Stimulated activated CD8-positive, alpha-beta memory T cell treated with anti-CD3 and anti-CD28 coated beads, Interleukin-4, amount 100 ng/mL, for 48 hours (primary cell): Measurements from ENCODE around the gene ZNF398.

Experiments
- DNase-seq: peaks from one replicate; pipeline ENCODE4 v3.0.0-alpha.2; 2020

ZNF398 gene

DNA sequence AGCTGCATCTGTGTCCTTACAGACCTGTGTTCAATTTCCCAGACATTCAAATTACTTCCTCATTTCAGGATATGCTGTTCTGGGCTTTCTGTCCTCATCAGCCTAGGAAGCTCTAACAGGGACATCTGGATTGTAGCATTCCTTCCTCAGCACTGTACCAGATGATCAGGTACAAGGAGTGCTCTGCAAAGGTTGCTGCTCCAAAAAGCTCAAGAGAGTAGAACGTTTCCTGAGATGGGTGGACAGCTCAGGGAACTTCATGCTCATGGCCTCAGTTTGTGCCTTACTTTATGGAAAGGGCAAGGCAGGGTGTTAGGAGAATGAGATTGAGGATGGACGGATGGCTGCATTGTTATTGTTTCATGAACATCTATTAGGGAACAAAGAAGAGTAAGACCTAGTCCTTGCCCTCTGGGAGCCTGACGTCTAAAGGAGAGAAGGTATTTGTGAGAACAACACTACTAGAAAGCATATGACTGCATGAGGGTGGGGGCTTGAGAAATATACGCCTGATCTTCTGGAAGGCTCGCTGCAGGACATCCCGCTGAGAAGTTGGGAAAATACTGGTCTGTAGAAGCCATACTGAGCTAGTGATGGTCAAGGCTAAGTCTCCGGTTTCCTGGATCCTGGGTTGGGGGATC is 81.7 kb downstream of the ZNF398 start:
- DNase-seq, result no peak

DNA sequence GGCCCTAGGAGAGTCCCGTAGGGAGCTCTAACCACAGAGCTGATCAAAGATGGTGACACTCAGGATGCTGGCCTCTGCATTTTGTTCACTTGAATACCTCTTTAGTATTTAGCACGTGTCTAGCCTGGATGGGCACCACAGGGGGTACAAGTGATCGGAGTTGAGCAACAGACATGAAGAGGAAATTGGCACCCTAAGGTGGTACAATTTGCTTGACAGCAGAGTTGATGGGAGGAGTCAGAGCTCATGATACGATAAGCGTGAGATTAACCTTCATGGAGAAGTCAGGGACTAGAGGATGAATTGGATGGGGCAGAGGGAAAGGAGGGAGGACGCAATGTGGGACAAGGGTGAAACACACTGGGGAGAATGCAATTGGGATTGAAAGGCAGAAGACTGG is 82.3 kb downstream of the ZNF398 start:
- peak; percentile 46 for DNase-seq

DNA sequence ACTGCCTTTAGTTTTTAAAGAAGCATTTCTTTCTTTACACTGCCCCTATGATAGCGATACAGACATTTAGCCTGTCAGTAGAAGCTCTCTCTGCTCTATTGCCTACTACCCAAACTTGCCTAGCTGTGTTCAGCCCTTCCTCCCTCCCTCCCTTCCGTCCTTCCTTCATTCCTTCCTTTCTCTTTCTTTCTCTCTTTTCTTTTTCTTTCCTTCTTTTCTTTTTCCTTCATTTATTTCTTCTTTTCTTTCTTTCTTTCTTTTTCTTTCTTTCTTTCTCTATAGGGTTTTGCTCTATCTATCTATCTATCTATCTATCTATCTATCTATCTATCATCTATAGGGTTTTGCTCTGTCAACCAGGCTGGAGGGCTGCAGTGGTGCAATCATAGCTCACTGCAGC is 85.1 kb downstream of the ZNF398 start:
- DNase-seq, result no peak
